K562 (cell line): ENCODE measurements around the gene DLGAP1. TPM values are rescaled to one million over a fixed set of nuclear protein-coding genes. Genes with fewer than 3 reads are reported as not detected.

Experiments used
- CBFB ChIP-seq: sonication (generic); formaldehyde crosslinking; IDR thresholded peaks from 2 replicates; pipeline ENCODE4 v1.4.0; 2020; ENCODE audit warnings: mild to moderate bottlenecking, missing genetic modification reagents
- CREM ChIP-seq: IDR thresholded peaks from 2 replicates; pipeline ENCODE4 v1.6.1; 2014; ENCODE audit warnings: antibody characterized with exemption, low read depth
- KDM4B ChIP-seq, 2 experiments: fragments of 450-650 bp in 1 of 2; sonication (generic) in 1 of 2; IDR thresholded peaks; 2 replicates each; pipeline ENCODE4 v1.6.1; 2016 to 2017; ENCODE audit warnings: borderline replicate concordance in 2 of 2, antibody characterized with exemption in 1 of 2, low read depth in 1 of 2, mild to moderate bottlenecking in 1 of 2
- MEF2A ChIP-seq: IDR thresholded peaks from 2 replicates; pipeline ENCODE4 v1.6.1; 2011; ENCODE audit warnings: low read depth, mild to moderate bottlenecking, low read length, moderate library complexity; ENCODE audit not compliant: control insufficient read depth
- NFIX ChIP-seq: fragments of 250-450 bp; sonication (Bioruptor Pico); IDR thresholded peaks from 2 replicates; pipeline ENCODE4 v1.4.0; 2020; ENCODE audit warnings: low read depth, mild to moderate bottlenecking, moderate library complexity
- PRDM10 ChIP-seq: fragments of 450-650 bp; IDR thresholded peaks from 2 replicates; pipeline ENCODE4 v1.6.1; 2018; ENCODE audit not compliant: partially characterized antibody
- SMAD3 ChIP-seq: fragments of 450-650 bp; formaldehyde crosslinking; conservative IDR thresholded peaks from 2 replicates; pipeline ENCODE4 v1.4.0; 2020; ENCODE audit warnings: mild to moderate bottlenecking
- U2AF2 ChIP-seq: fragments of 200-400 bp; formaldehyde crosslinking; optimal IDR thresholded peaks from 2 replicates; pipeline ENCODE3; 2017; ENCODE audit warnings: low read depth, mild to moderate bottlenecking, low read length
- ZC3H4 ChIP-seq: sonication (generic); formaldehyde crosslinking; IDR thresholded peaks from 2 replicates; pipeline ENCODE4 v1.9.0; 2021; ENCODE audit warnings: missing genetic modification reagents, borderline replicate concordance
- ZKSCAN8 ChIP-seq: fragments of 200-800 bp; sonication (Bioruptor generic); IDR thresholded peaks from 2 replicates; pipeline ENCODE4 v1.6.1; 2016; ENCODE audit warnings: missing genetic modification characterization, missing compliant biosample characterization
- ZNF140 ChIP-seq: fragments of 250-450 bp; sonication (Bioruptor Pico); IDR thresholded peaks from 2 replicates; pipeline ENCODE4 v1.8.0; 2021; ENCODE audit warnings: moderate library complexity, mild to moderate bottlenecking, inconsistent platforms
- ZNF175 ChIP-seq: fragments of 200-800 bp; sonication (Bioruptor generic); IDR thresholded peaks from 2 replicates; pipeline ENCODE4 v1.6.1; 2016; ENCODE audit warnings: low read depth, mild to moderate bottlenecking, missing genetic modification characterization, missing compliant biosample characterization
- ZNF263 ChIP-seq: sonication (generic); formaldehyde crosslinking; IDR thresholded peaks from 2 replicates; pipeline ENCODE4 v1.8.0; 2022; ENCODE audit warnings: mild to moderate bottlenecking, missing genetic modification reagents, borderline replicate concordance
- polyA plus RNA-seq, 8 experiments: library from polyadenylated mRNA; depleted of rRNA in 4 of 8; stranded (reverse) in 5 of 8; unstranded in 3 of 8; fragments of >200 nt; fragmentation: Nextera tagmentation in 2 of 8; fragmentation: Illumina TruSeq in 1 of 8; extraction: Ambion mirVana in 2 of 8; extraction: Trizol in 1 of 8; gene quantifications; 2 replicates each; pipeline versions ENCODE4 v1.2.1 to v1.2.3, GENCODE V29; 2011 to 2014; ENCODE audit warnings: inconsistent platforms in 1 of 8, missing spikeins in 1 of 8
- total RNA-seq, 7 experiments: library from RNA; depleted of rRNA in 6 of 7; stranded (reverse); fragments of >200 nt in 6 of 7; fragmentation: Illumina TruSeq in 2 of 7; extraction: Trizol in 2 of 7; gene quantifications; 2 replicates each; pipeline versions ENCODE4 v1.2.1 to v1.2.3, GENCODE V29; 2011 to 2021; ENCODE audit warnings: low replicate concordance in 1 of 7

DLGAP1 gene
- total and polyA plus RNA-seq, 9 of the 15 experiments (the other 6 are each of a cell fraction or from before 2014, with no cell fraction given), result 0.04 to 0.22 (median 0.08) TPM

- TF ChIP-seq MEF2A, result no peak
- peak; percentile 44; the same call in 1 of the 2 replicates for TF ChIP-seq ZKSCAN8
- no peak for TF ChIP-seq KDM4B (IDR thresholded peaks at IDR 0.05; ENCODE audit: borderline replicate concordance in 2 of 2, low read depth in 1 of 2)
- peak; percentile 70; the same call in 1 of the 2 replicates for TF ChIP-seq ZNF263 (CRISPR knock-in tag)
- TF ChIP-seq NFIX (CRISPR knock-in tag), result no peak
- no peak for TF ChIP-seq CREM
- peak; percentile 87 for TF ChIP-seq ZNF175 (CRISPR knock-in tag)
- TF ChIP-seq PRDM10, result no peak
- no peak for TF ChIP-seq CBFB
- no peak; the same call in 1 of the 2 replicates for TF ChIP-seq SMAD3 (CRISPR knock-in tag)
- TF ChIP-seq ZNF140, result no peak
- TF ChIP-seq U2AF2, result no peak
- TF ChIP-seq ZC3H4 (CRISPR knock-in tag), result no peak
These were observed 789.2 kb downstream of the DLGAP1 start (continued) for GRCh38 chr18:3665780-3666525.
